HG03045 (cell line): Measurements from ENCODE around the gene ADH1A.
"Not testable (repeated sequence)": the region's sequence is repeated elsewhere in the genome, so short reads cannot be mapped to it uniquely, and the experiment has no call there.

Experiments
- ATAC-seq: cut with Tn5 transposase; IDR thresholded peaks from one replicate; pipeline ENCODE4 v1.9.1; 2021; ENCODE audit warnings: mild to moderate bottlenecking, moderate library complexity; ENCODE audit not compliant: unreplicated experiment

ADH1A gene

GRCh38 chr4:99290848-99291786 lies at the start of gene ADH1A:
Gene ADH1A, minus strand, starts transcription at chr4:99290985. Its CDS starts 71 bp downstream, at chr4:99290914.
- no peak for ATAC-seq

GRCh38 chr4:99339172-99339571 lies 48.4 kb upstream of the ADH1A start:
- no peak for ATAC-seq

GRCh38 chr4:99336553-99336952 lies 45.8 kb upstream of the ADH1A start:
- no peak for ATAC-seq

- no peak for ATAC-seq
Measured at GRCh38 chr4:99334880-99335279, 44.1 kb upstream of the ADH1A start.

- no peak for ATAC-seq
Measured at GRCh38 chr4:99330648-99331047, 39.9 kb upstream of the ADH1A start.

GRCh38 chr4:99329876-99330275 lies 39.1 kb upstream of the ADH1A start:
- no peak for ATAC-seq

- ATAC-seq = no peak
Measured at GRCh38 chr4:99324979-99325378, 34.2 kb upstream of the ADH1A start.

GRCh38 chr4:99324361-99324760 lies 33.6 kb upstream of the ADH1A start:
- ATAC-seq = no peak

GRCh38 chr4:99323756-99324155 lies 33.0 kb upstream of the ADH1A start:
- ATAC-seq = no peak

GRCh38 chr4:99321241-99322191 lies 30.7 kb upstream of the ADH1A start, which contains the start of gene ADH1B:
Gene ADH1B, minus strand, starts transcription at chr4:99321401. Its CDS starts 70 bp downstream, at chr4:99321331.
- no peak for ATAC-seq

- ATAC-seq = not testable (repeated sequence)
Measured at GRCh38 chr4:99317811-99318210, 27.0 kb upstream of the ADH1A start.

GRCh38 chr4:99317354-99317753 lies 26.6 kb upstream of the ADH1A start:
- ATAC-seq = no peak

- no peak for ATAC-seq
Measured at GRCh38 chr4:99315839-99316238, 25.1 kb upstream of the ADH1A start.

GRCh38 chr4:99314211-99314610 lies 23.4 kb upstream of the ADH1A start:
- ATAC-seq = no peak

- no peak for ATAC-seq
Measured at GRCh38 chr4:99310389-99310788, 19.6 kb upstream of the ADH1A start.

- no peak for ATAC-seq
Measured at GRCh38 chr4:99305638-99306400, 15.0 kb upstream of the ADH1A start.

- no peak for ATAC-seq
Measured at GRCh38 chr4:99301376-99302164, 10.8 kb upstream of the ADH1A start.

GRCh38 chr4:99300934-99301333 lies 10.1 kb upstream of the ADH1A start:
- no peak for ATAC-seq

- ATAC-seq = no peak
Measured at GRCh38 chr4:99293357-99293756, 2.6 kb upstream of the ADH1A start.

GRCh38 chr4:99285387-99285786 lies 5.4 kb downstream of the ADH1A start:
- ATAC-seq = no peak
